IMR-90 (cell line): ENCODE data around the gene TMPRSS11A. TPM values are rescaled to one million over a fixed set of nuclear protein-coding genes. Genes with fewer than 3 reads are reported as not detected.

Source experiments
- ATAC-seq: fragments of 200-7000 bp; cut with Tn5 transposase; 2 replicates; pipeline ENCODE4 v1.9.1; 2020; ENCODE audit warnings: low read depth, mild to moderate bottlenecking, moderate library complexity
- BruUV-seq: library from RNA; stranded (reverse); fragments of 400-500 nt; replicated peaks from 2 replicates; lab custom pipeline; 2021; lab: Mats Ljungman, UMichigan
- CTCF ChIA-PET: fragments of 300-600 bp; formaldehyde crosslinking; extraction: SDS; loops from one replicate; lab custom pipeline; 2021; ENCODE audit warnings: antibody characterized with exemption; lab: Yijun Ruan, JAX
- POLR2A ChIA-PET: fragments of 300-600 bp; sonication (Branson Sonifier 250); formaldehyde crosslinking; loops from one replicate; lab custom pipeline; 2022; ENCODE audit warnings: antibody characterized with exemption; ENCODE audit not compliant: unreplicated experiment; lab: Charles Lee
- DNase-seq: peaks from one replicate; pipeline ENCODE4 v3.0.0; 2013
- H2AFZ ChIP-seq: replicated peaks from 2 replicates; pipeline ENCODE3; 2013; ENCODE audit warnings: low read length, mild to moderate bottlenecking; ENCODE audit not compliant: poor library complexity
- H2AK5ac ChIP-seq: 2 replicates; pipeline ENCODE4 v1.6.1; 2013; ENCODE audit warnings: low read depth, low read length, inconsistent platforms
- H2AK9ac ChIP-seq: replicated peaks from 2 replicates; pipeline ENCODE3; 2013; ENCODE audit warnings: mild to moderate bottlenecking, low read depth, low read length, moderate library complexity; ENCODE audit not compliant: poor library complexity
- H2BK120ac ChIP-seq: 2 replicates; pipeline ENCODE4 v1.6.1; 2013; ENCODE audit warnings: low read depth, low read length, inconsistent platforms
- H2BK15ac ChIP-seq: 3 replicates; pipeline ENCODE4 v1.6.1; 2013; ENCODE audit warnings: low read depth, low read length, inconsistent platforms
- H2BK20ac ChIP-seq: 2 replicates; pipeline ENCODE4 v1.6.1; 2013; ENCODE audit warnings: low read depth, mild to moderate bottlenecking, inconsistent platforms, low read length, moderate library complexity
- H2BK5ac ChIP-seq: 2 replicates; pipeline ENCODE4 v1.6.1; 2013; ENCODE audit warnings: mild to moderate bottlenecking, low read depth, low read length, inconsistent platforms; ENCODE audit not compliant: poor library complexity, severe bottlenecking
- H3K14ac ChIP-seq: replicated peaks from 2 replicates; pipeline ENCODE4 v1.6.1; 2013; ENCODE audit warnings: low read depth, low read length, inconsistent platforms
- H3K18ac ChIP-seq: 2 replicates; pipeline ENCODE4 v1.6.1; 2013; ENCODE audit warnings: low read depth, low read length, control low read depth
- H3K23ac ChIP-seq: 2 replicates; pipeline ENCODE4 v1.6.1; 2013; ENCODE audit warnings: low read depth, low read length, inconsistent platforms
- H3K27ac ChIP-seq: 2 replicates; pipeline ENCODE4 v1.5.1; 2013; ENCODE audit warnings: mild to moderate bottlenecking, control low read depth, low read length; ENCODE audit not compliant: insufficient read depth
- H3K27me3 ChIP-seq: 2 replicates; pipeline ENCODE4 v1.6.1; 2013; ENCODE audit warnings: low read length; ENCODE audit not compliant: control insufficient read depth, insufficient read depth
- H3K36me3 ChIP-seq: 2 replicates; pipeline ENCODE4 v1.6.1; 2013; ENCODE audit warnings: low read length, mixed read lengths; ENCODE audit not compliant: control insufficient read depth, insufficient read depth
- H3K4ac ChIP-seq: 2 replicates; pipeline ENCODE4 v1.6.1; 2013; ENCODE audit warnings: low read depth, low read length, inconsistent platforms
- H3K4me1 ChIP-seq: 2 replicates; pipeline ENCODE4 v1.6.1; 2013; ENCODE audit warnings: low read length, mixed read lengths; ENCODE audit not compliant: control insufficient read depth, insufficient read depth
- H3K4me2 ChIP-seq: 2 replicates; pipeline ENCODE4 v1.6.1; 2013; ENCODE audit warnings: low read depth, mild to moderate bottlenecking, control low read depth, low read length, moderate library complexity
- H3K4me3 ChIP-seq: 2 replicates; pipeline ENCODE4 v1.5.1; 2013; ENCODE audit warnings: low read depth, mild to moderate bottlenecking, control low read depth, low read length, moderate library complexity; ENCODE audit not compliant: insufficient read depth
- H3K56ac ChIP-seq: 2 replicates; pipeline ENCODE4 v1.6.1; 2013; ENCODE audit warnings: low read length, inconsistent platforms; ENCODE audit not compliant: insufficient read depth; ENCODE audit errors: extremely low read depth
- H3K79me1 ChIP-seq, 2 experiments: 2 replicates each; pipeline ENCODE4 v1.6.1; 2013; ENCODE audit warnings: low read length in 2 of 2, inconsistent platforms in 1 of 2, low read depth in 1 of 2
- H3K9ac ChIP-seq: 2 replicates; pipeline ENCODE4 v1.6.1; 2013; ENCODE audit warnings: low read depth, low read length, control low read depth
- H3K9me1 ChIP-seq: 2 replicates; pipeline ENCODE4 v1.6.1; 2013; ENCODE audit warnings: low read length, inconsistent platforms; ENCODE audit not compliant: insufficient read depth
- H3K9me3 ChIP-seq: 2 replicates; pipeline ENCODE4 v1.6.1; 2013; ENCODE audit warnings: low read length; ENCODE audit not compliant: control insufficient read depth, insufficient read depth
- H4K20me1 ChIP-seq: 2 replicates; pipeline ENCODE4 v1.6.1; 2013; ENCODE audit warnings: low read length, inconsistent platforms; ENCODE audit not compliant: insufficient read depth
- H4K5ac ChIP-seq: 2 replicates; pipeline ENCODE4 v1.6.1; 2013; ENCODE audit warnings: mild to moderate bottlenecking, low read depth, low read length, control low read depth
- H4K8ac ChIP-seq, 2 experiments: 2 replicates each; pipeline ENCODE4 v1.6.1; 2013; ENCODE audit warnings: low read depth in 2 of 2, low read length in 2 of 2, control low read depth in 1 of 2, inconsistent platforms in 1 of 2
- H4K91ac ChIP-seq: 2 replicates; pipeline ENCODE4 v1.6.1; 2013; ENCODE audit warnings: low read depth, low read length, inconsistent platforms; ENCODE audit not compliant: insufficient read depth
- CEBPB ChIP-seq: IDR thresholded peaks from 2 replicates; pipeline ENCODE4 v1.6.1; 2012; ENCODE audit warnings: low read depth, low read length, improper control_type of control experiment
- MXI1 ChIP-seq: IDR thresholded peaks from 2 replicates; pipeline ENCODE4 v1.6.1; 2012; ENCODE audit warnings: low read depth, mild to moderate bottlenecking, low read length, moderate library complexity, borderline replicate concordance
- WGBS, 2 experiments: methylation state at CpG; one replicate each; pipeline versions ENCODE4 v1.1.5 to v1.1.7; 2013; ENCODE audit warnings: missing lambda C conversion rate in 2 of 2; ENCODE audit not compliant: insufficient read length in 1 of 2; ENCODE audit errors: extremely low coverage in 2 of 2; 5-methylcytosine and 5-hydroxymethylcytosine counted together
- dilution Hi-C: fragments of 300-500 bp; cut with HindIII; formaldehyde crosslinking; loops from one replicate; pipeline ENCODE4 v1.14.3; 2018; ENCODE audit warnings: low sequenced_read_pairs; ENCODE audit not compliant: unreplicated experiment
- in situ Hi-C: fragments of 300-500 bp; cut with MboI; formaldehyde crosslinking; loops from 3 replicates; pipeline ENCODE4 v1.14.3; 2019; ENCODE audit warnings: low sequenced_read_pairs, inconsistent platforms, mixed read lengths
- intact Hi-C: fragments of 100-400 bp; cut with micrococcal nuclease; formaldehyde crosslinking; loops from 2 replicates; pipeline ENCODE4 v1.10.0; 2022
- polyA plus RNA-seq, 3 experiments: library from polyadenylated mRNA; depleted of rRNA; stranded (reverse); fragments of >200 nt; gene quantifications; 2 replicates each; pipeline ENCODE4 v1.2.3, GENCODE V29; 2012; ENCODE audit warnings: low replicate concordance in 1 of 3
- total RNA-seq: library from RNA; depleted of rRNA; stranded (reverse); fragments of >200 nt; gene quantifications from 2 replicates; pipeline ENCODE4 v1.2.3, GENCODE V29; 2012
- TF ChIP-seq, protein P1 (sequence below): fragments of 150-350 bp; IDR thresholded peaks from 2 replicates; pipeline ENCODE4 v1.6.1; 2017; ENCODE audit warnings: mild to moderate bottlenecking, antibody characterized with exemption, low read length, low read depth

The TMPRSS11A gene
- total and polyA plus RNA-seq, 2 of the 4 experiments (the other 2 are of a cell fraction): not detected

DNA sequence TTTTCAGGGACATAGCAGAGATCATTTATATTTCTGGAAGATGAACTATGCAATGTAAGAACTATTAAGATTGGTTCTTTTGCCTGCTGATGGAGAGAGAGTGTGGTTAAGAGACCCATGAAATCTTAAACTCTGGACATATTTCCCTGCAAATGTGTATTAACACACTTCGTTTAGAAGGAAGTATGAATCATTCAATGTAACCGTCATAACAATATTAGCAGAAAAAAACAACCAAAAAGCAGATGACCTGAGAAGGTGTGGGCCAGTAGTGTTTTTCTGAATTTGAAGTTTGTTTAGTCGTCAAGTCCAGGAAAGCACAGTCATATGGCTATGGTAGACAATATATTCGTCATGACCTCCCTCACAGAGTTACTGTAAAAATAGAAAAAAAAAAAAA lies 77.0 kb downstream of the TMPRSS11A start:
- Histone ChIP-seq H3K27ac (peak overlapping the region; percentile 10; the same call in 1 of the 2 replicates), H3K4me1 (no peaks in the 10 kb centered on the region; the same call in 1 of the 2 replicates), H2BK20ac (peak overlapping the region; percentile 49), H3K79me1 (no peaks in the 10 kb centered on the region), H3K4me3 (no peak overlapping the region), H4K91ac (peak overlapping the region; percentile 50; the same call in 1 of the 2 replicates), H3K9me3 (no peaks in the 10 kb centered on the region), H3K9ac (no peak overlapping the region; the same call in 1 of the 2 replicates), H3K27me3 (no peaks in the 10 kb centered on the region), H3K18ac (peak overlapping the region; percentile 89; the same call in 1 of the 2 replicates), H2AK9ac (no peak overlapping the region), H4K5ac (peak overlapping the region; percentile 27; the same call in 1 of the 2 replicates), H3K4ac (peak overlapping the region; percentile 26; the same call in 1 of the 2 replicates), H2AFZ (no peak overlapping the region), H3K23ac (peak overlapping the region; percentile 0; the same call in 1 of the 2 replicates), H3K56ac (peak overlapping the region; percentile 61), H3K4me2 (peak overlapping the region; percentile 61; the same call in 1 of the 2 replicates), H4K20me1 (no peaks in the 10 kb centered on the region), H2AK5ac (no peak overlapping the region), H3K9me1 (no peaks in the 10 kb centered on the region), H2BK5ac (peak overlapping the region; percentile 97), H2BK15ac (peak overlapping the region; percentile 26), H3K14ac (peak overlapping the region; percentile 4), H3K36me3 (no peaks in the 10 kb centered on the region), H4K8ac (peak overlapping the region; percentile 63 to 71), H2BK120ac (peak overlapping the region; percentile 67)
- WGBS, 2 experiments: no CpG with 5 or more reads among the region's 4 CpGs
- ChIA-PET POLR2A (no interaction called here), CTCF (interaction anchor here (0.6 kb wide), 2 partner anchors 20 to 109 kb away, joined by 3 read pairs; no protein-coding TSS in a partner anchor)
- intact Hi-C loops: no loop called here
- BruUV-seq: no TSS peak
- ATAC-seq: peak; percentile 60
- in situ Hi-C loops: no loop called here
- TF ChIP-seq CEBPB (no peak), MXI1 (no peak)
- TF ChIP-seq, protein P1, sequence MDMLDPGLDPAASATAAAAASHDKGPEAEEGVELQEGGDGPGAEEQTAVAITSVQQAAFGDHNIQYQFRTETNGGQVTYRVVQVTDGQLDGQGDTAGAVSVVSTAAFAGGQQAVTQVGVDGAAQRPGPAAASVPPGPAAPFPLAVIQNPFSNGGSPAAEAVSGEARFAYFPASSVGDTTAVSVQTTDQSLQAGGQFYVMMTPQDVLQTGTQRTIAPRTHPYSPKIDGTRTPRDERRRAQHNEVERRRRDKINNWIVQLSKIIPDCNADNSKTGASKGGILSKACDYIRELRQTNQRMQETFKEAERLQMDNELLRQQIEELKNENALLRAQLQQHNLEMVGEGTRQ: no peak
- dilution Hi-C loops: no loop called here
- DNase-seq: peak; percentile 61
